GM23338 (cell line): Measurements from ENCODE around the gene RFX8. TPM values are rescaled to one million over a fixed set of nuclear protein-coding genes. Genes with fewer than 3 reads are reported as not detected.

Experiments
- ATAC-seq: fragments of 200-7000 bp; cut with Tn5 transposase; 3 replicates; pipeline ENCODE4 v1.9.1; 2020
- DNase-seq: peaks from one replicate; pipeline ENCODE4 v3.0.0-alpha.2; 2015; ENCODE audit warnings: low spot score
- H2AFZ ChIP-seq: fragments of 200-600 bp; sonication (generic); 2 replicates; pipeline ENCODE4 v1.8.0; 2016; ENCODE audit warnings: antibody characterized with exemption, mild to moderate bottlenecking, moderate library complexity
- H3F3A ChIP-seq: fragments of 200-600 bp; sonication (generic); replicated peaks from 2 replicates; pipeline ENCODE4 v1.8.0; 2017; ENCODE audit warnings: antibody characterized with exemption, mixed run types, low read depth
- H3K27ac ChIP-seq: fragments of 200-600 bp; sonication (generic); 2 replicates; pipeline ENCODE4 v1.6.1; 2016; ENCODE audit warnings: low read depth
- H3K27me3 ChIP-seq: fragments of 200-600 bp; sonication (generic); 2 replicates; pipeline ENCODE4 v1.8.0; 2016; ENCODE audit warnings: mild to moderate bottlenecking, mixed run types, moderate library complexity; ENCODE audit not compliant: insufficient read depth
- H3K36me3 ChIP-seq: fragments of 200-600 bp; sonication (generic); 2 replicates; pipeline ENCODE4 v1.8.0; 2016; ENCODE audit warnings: mild to moderate bottlenecking; ENCODE audit not compliant: insufficient read depth
- H3K4me1 ChIP-seq: fragments of 200-600 bp; sonication (generic); 2 replicates; pipeline ENCODE4 v1.8.0; 2016; ENCODE audit warnings: mild to moderate bottlenecking, moderate library complexity; ENCODE audit not compliant: insufficient read depth
- H3K4me2 ChIP-seq: fragments of 200-600 bp; sonication (generic); 2 replicates; pipeline ENCODE4 v1.7.1; 2017; ENCODE audit warnings: mixed run types
- H3K4me3 ChIP-seq: fragments of 200-600 bp; sonication (generic); 2 replicates; pipeline ENCODE4 v1.6.1; 2016; ENCODE audit warnings: mixed run types
- H3K79me2 ChIP-seq: fragments of 200-600 bp; sonication (generic); replicated peaks from 2 replicates; pipeline ENCODE4 v1.8.0; 2017; ENCODE audit warnings: mild to moderate bottlenecking; ENCODE audit not compliant: insufficient read depth
- H3K9me2 ChIP-seq: fragments of 200-600 bp; sonication (generic); 2 replicates; pipeline ENCODE4 v1.8.0; 2017; ENCODE audit not compliant: insufficient read depth
- H4K20me1 ChIP-seq: fragments of 200-600 bp; sonication (generic); replicated peaks from 2 replicates; pipeline ENCODE4 v1.8.0; 2017; ENCODE audit warnings: mild to moderate bottlenecking; ENCODE audit not compliant: insufficient read depth
- H3K27ac Mint-ChIP-seq: 2 replicates; pipeline ENCODE4 v1.8.0; 2020; ENCODE audit warnings: inconsistent platforms, mild to moderate bottlenecking, moderate library complexity, mixed read lengths
- H3K27me3 Mint-ChIP-seq: 3 replicates; pipeline ENCODE4 v1.8.0; 2022; ENCODE audit warnings: low read depth, mild to moderate bottlenecking, moderate library complexity, mixed read lengths, inconsistent platforms; ENCODE audit not compliant: insufficient read depth, poor library complexity
- H3K36me3 Mint-ChIP-seq: 3 replicates; pipeline ENCODE4 v1.8.0; 2021; ENCODE audit warnings: low read depth, mild to moderate bottlenecking, inconsistent platforms, moderate library complexity, mixed read lengths
- H3K4me1 Mint-ChIP-seq: 3 replicates; pipeline ENCODE4 v1.8.0; 2020; ENCODE audit warnings: mild to moderate bottlenecking, inconsistent platforms, mixed read lengths
- H3K4me3 Mint-ChIP-seq: 3 replicates; pipeline ENCODE4 v1.8.0; 2021; ENCODE audit warnings: moderate library complexity, mild to moderate bottlenecking, inconsistent platforms, mixed read lengths
- H3K9me3 Mint-ChIP-seq: 3 replicates; pipeline ENCODE4 v1.8.0; 2020; ENCODE audit warnings: moderate library complexity, mild to moderate bottlenecking, inconsistent platforms, mixed read lengths
- CREB1 ChIP-seq: fragments of 250-450 bp; sonication (Bioruptor Pico); IDR thresholded peaks from 2 replicates; pipeline ENCODE4 v1.5.0; 2020; ENCODE audit warnings: low read depth, mild to moderate bottlenecking, moderate library complexity
- EZH2 ChIP-seq: fragments of 200-600 bp; sonication (generic); IDR thresholded peaks from one replicate; pipeline ENCODE4 v1.8.0; 2017; ENCODE audit warnings: antibody characterized with exemption, mild to moderate bottlenecking, low read depth; ENCODE audit not compliant: unreplicated experiment
- EZH2phosphoT487 ChIP-seq: fragments of 200-600 bp; sonication (generic); IDR thresholded peaks from one replicate; pipeline ENCODE4 v1.8.1; 2018; ENCODE audit warnings: antibody characterized with exemption; ENCODE audit not compliant: unreplicated experiment
- JUNB ChIP-seq: IDR thresholded peaks from one replicate; pipeline ENCODE4 v1.6.1; 2016; ENCODE audit warnings: antibody characterized with exemption; ENCODE audit not compliant: unreplicated experiment
- NANOG ChIP-seq: IDR thresholded peaks from 2 replicates; pipeline ENCODE4 v1.6.1; 2016; ENCODE audit warnings: antibody characterized with exemption, borderline replicate concordance
- POLR2AphosphoS5 ChIP-seq: IDR thresholded peaks from 2 replicates; pipeline ENCODE4 v1.6.1; 2016; ENCODE audit warnings: antibody characterized with exemption, low read depth
- STAT1 ChIP-seq: IDR thresholded peaks from one replicate; pipeline ENCODE4 v1.6.1; 2016; ENCODE audit warnings: antibody characterized with exemption; ENCODE audit not compliant: unreplicated experiment
- ZNF114 ChIP-seq: fragments of 250-450 bp; sonication (Bioruptor Pico); IDR thresholded peaks from 2 replicates; pipeline ENCODE4 v1.5.0; 2020; ENCODE audit warnings: mild to moderate bottlenecking, moderate library complexity
- ZNF331 ChIP-seq: fragments of 250-450 bp; sonication (Bioruptor Pico); IDR thresholded peaks from 2 replicates; pipeline ENCODE4 v1.5.0; 2020; ENCODE audit warnings: low read depth, mild to moderate bottlenecking, moderate library complexity
- polyA plus RNA-seq: library from polyadenylated mRNA; unstranded; fragments of >200 nt; fragmentation: Nextera tagmentation; extraction: Ambion mirVana; gene quantifications from 2 replicates; pipeline ENCODE4 v1.2.1, GENCODE V29; 2016
- total RNA-seq: library from RNA; depleted of rRNA; stranded (reverse); fragments of >200 nt; shearing (Covaris generic); gene quantifications from 2 replicates; pipeline ENCODE4 v1.2.3, GENCODE V29; 2014
- TF ChIP-seq, protein P1 (sequence below), 2 experiments: fragments of 200-600 bp in 1 of 2; sonication (generic) in 1 of 2; conservative IDR thresholded peaks; 2 replicates each; pipeline versions ENCODE4 v1.5.1 to v1.6.1; 2016 to 2017; ENCODE audit warnings: antibody characterized with exemption in 2 of 2, low read depth in 2 of 2, mild to moderate bottlenecking in 2 of 2, moderate library complexity in 1 of 2
- TF ChIP-seq, protein P2 (sequence below): IDR thresholded peaks from one replicate; pipeline ENCODE4 v1.6.1; 2018; ENCODE audit warnings: antibody characterized with exemption; ENCODE audit not compliant: unreplicated experiment
- TF ChIP-seq, protein P3 (sequence below): IDR thresholded peaks from 2 replicates; pipeline ENCODE4 v1.6.1; 2016; ENCODE audit warnings: antibody characterized with exemption

Gene RFX8
- total and polyA plus RNA-seq, 2 experiments from 2014 or later: 0.65 to 1.5 TPM

DNA sequence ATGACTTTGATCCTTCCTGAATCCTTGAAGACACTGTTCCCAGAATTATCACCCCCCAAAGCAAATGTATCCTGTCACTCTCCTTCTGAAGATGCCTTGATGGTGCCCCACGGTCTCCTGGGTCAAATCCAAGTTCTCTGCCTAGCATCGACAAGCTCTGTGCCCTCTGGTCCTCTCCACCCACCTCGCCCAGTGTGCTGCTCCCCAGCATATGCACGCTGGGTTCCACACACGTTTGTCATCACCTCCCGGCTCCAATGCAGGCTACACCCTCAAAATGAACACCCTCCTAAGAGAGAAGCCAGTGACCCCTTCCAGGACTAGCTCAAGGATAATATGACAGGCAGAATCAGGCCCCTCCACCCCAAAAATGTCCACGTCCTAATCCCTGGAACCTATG is 48.1 kb downstream of the RFX8 start:
- no peak for TF ChIP-seq EZH2
- no peak for TF ChIP-seq ZNF114
- TF ChIP-seq, protein P1, sequence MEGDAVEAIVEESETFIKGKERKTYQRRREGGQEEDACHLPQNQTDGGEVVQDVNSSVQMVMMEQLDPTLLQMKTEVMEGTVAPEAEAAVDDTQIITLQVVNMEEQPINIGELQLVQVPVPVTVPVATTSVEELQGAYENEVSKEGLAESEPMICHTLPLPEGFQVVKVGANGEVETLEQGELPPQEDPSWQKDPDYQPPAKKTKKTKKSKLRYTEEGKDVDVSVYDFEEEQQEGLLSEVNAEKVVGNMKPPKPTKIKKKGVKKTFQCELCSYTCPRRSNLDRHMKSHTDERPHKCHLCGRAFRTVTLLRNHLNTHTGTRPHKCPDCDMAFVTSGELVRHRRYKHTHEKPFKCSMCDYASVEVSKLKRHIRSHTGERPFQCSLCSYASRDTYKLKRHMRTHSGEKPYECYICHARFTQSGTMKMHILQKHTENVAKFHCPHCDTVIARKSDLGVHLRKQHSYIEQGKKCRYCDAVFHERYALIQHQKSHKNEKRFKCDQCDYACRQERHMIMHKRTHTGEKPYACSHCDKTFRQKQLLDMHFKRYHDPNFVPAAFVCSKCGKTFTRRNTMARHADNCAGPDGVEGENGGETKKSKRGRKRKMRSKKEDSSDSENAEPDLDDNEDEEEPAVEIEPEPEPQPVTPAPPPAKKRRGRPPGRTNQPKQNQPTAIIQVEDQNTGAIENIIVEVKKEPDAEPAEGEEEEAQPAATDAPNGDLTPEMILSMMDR (conservative IDR thresholded peaks at IDR 0.05; ENCODE audit: low read depth in 2 of 2): no peak
- TF ChIP-seq NANOG: no peak
- TF ChIP-seq JUNB: no peak
- no peak for TF ChIP-seq STAT1
- TF ChIP-seq CREB1 (CRISPR knock-in tag): no peak
- TF ChIP-seq EZH2phosphoT487: no peak
- TF ChIP-seq, protein P2, sequence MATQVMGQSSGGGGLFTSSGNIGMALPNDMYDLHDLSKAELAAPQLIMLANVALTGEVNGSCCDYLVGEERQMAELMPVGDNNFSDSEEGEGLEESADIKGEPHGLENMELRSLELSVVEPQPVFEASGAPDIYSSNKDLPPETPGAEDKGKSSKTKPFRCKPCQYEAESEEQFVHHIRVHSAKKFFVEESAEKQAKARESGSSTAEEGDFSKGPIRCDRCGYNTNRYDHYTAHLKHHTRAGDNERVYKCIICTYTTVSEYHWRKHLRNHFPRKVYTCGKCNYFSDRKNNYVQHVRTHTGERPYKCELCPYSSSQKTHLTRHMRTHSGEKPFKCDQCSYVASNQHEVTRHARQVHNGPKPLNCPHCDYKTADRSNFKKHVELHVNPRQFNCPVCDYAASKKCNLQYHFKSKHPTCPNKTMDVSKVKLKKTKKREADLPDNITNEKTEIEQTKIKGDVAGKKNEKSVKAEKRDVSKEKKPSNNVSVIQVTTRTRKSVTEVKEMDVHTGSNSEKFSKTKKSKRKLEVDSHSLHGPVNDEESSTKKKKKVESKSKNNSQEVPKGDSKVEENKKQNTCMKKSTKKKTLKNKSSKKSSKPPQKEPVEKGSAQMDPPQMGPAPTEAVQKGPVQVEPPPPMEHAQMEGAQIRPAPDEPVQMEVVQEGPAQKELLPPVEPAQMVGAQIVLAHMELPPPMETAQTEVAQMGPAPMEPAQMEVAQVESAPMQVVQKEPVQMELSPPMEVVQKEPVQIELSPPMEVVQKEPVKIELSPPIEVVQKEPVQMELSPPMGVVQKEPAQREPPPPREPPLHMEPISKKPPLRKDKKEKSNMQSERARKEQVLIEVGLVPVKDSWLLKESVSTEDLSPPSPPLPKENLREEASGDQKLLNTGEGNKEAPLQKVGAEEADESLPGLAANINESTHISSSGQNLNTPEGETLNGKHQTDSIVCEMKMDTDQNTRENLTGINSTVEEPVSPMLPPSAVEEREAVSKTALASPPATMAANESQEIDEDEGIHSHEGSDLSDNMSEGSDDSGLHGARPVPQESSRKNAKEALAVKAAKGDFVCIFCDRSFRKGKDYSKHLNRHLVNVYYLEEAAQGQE: no peak
- TF ChIP-seq ZNF331 (CRISPR knock-in tag): no peak
- TF ChIP-seq, protein P3, sequence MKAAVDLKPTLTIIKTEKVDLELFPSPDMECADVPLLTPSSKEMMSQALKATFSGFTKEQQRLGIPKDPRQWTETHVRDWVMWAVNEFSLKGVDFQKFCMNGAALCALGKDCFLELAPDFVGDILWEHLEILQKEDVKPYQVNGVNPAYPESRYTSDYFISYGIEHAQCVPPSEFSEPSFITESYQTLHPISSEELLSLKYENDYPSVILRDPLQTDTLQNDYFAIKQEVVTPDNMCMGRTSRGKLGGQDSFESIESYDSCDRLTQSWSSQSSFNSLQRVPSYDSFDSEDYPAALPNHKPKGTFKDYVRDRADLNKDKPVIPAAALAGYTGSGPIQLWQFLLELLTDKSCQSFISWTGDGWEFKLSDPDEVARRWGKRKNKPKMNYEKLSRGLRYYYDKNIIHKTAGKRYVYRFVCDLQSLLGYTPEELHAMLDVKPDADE: no peak
- no peak for TF ChIP-seq POLR2AphosphoS5
- DNase-seq (no peak), ATAC-seq (no peak)
- Histone ChIP-seq H3K36me3 (no peaks in the 10 kb centered on the region; the same call in 1 of the 2 replicates), H2AFZ (no peak overlapping the region), H3F3A (no peaks in the 10 kb centered on the region), H4K20me1 (no peaks in the 10 kb centered on the region), H3K4me3 (no peak overlapping the region), H3K9me2 (0 out of 2 replicates have a peak, but pooled peaks cover 4% of the 10 kb centered on the region), H3K27ac (no peak overlapping the region), H3K79me2 (no peaks in the 10 kb centered on the region), H3K27me3 (no peaks in the 10 kb centered on the region), H3K4me2 (no peak overlapping the region), H3K4me1 (no peaks in the 10 kb centered on the region)
- Mint-ChIP-seq H3K27ac (no peak overlapping the region), H3K4me3 (no peak overlapping the region), H3K36me3 (no peaks in the 10 kb centered on the region), H3K4me1 (no peaks in the 10 kb centered on the region), H3K9me3 (no peaks in the 10 kb centered on the region), H3K27me3 (peaks cover 4% of the 10 kb centered on the region)
